ENCODE results near the gene HLA-F.

DNA sequence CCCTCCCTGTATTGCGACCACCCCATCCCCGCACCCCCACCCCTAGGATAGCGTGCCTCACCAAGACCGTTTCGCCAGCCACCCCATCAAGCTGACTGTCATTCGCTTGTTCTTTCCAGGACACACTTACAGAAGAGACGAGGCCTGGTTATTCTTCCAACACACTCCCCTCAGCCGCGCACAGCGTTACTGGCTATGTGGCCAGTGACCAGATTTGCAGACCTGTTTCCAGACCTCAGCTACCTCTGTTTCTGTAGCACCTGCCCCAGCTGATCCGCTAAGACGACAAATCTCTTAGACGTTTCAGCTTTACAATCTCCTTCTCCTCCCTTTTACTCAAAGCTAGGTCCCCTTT is 26.1 kb downstream of the HLA-F start:
- TF ChIP-seq CTCF (conservative IDR thresholded peaks at IDR 0.05; ENCODE audit: low read length), result no peak
- TF ChIP-seq EZH2phosphoT487 (IDR thresholded peaks at IDR 0.05; ENCODE audit: borderline replicate concordance), result no peak

All from Loucy (cell line).